C4-2B (cell line): ENCODE results near the gene FUT2.

Experiments
- ZFX ChIP-seq: fragments of 450-650 bp; IDR thresholded peaks from 2 replicates; pipeline ENCODE4 v1.6.1; 2017
- TF ChIP-seq, protein P1 (sequence below): fragments of 450-650 bp; conservative IDR thresholded peaks from 2 replicates; pipeline ENCODE4 v1.5.1; 2017; ENCODE audit warnings: mild to moderate bottlenecking

DNA sequence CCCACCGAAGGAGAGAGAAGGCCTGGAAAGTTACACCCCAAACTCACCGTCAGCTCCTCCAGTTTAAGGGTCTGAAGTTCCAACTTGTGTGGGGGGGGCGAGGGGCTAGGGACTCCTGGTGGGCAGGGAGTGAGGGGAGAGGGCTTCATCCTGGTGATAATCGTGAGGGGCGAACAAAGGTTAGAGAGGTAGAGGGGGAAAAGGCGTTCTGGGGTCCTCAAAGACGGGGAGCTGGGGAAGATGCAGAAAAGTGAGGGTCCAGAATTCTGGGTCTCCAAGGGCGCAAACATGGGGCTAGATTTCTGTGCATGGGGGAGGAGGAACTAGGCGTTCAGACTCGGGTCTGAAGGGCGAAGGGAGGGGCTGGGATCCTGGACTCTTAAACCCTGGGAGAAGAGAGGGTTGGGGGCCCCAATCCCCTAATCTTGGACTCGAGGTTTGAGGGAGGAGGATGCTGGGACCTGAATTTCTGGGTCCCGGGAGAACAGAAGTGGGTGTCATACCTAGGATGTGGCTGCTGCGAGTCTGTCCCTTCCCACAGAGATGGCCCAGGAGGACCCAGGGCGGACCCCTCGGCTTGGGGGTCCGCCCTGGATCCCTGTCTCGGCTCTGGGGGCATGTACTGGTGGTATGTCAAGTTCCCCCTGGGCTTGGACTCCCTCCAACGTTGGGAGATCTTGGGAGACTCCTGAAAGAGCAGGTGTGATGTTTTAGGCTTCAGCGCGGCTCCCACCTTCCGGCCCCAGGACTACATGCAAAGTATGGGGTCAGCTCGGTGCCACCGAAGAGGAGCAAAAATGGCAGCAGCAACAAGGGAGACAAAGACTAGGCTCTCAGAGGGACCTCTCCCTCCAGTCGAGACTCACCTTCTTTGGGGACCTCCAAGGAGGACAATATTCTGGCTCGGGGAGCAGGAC lies 19.2 kb downstream of the FUT2 start:
- TF ChIP-seq, protein P1, sequence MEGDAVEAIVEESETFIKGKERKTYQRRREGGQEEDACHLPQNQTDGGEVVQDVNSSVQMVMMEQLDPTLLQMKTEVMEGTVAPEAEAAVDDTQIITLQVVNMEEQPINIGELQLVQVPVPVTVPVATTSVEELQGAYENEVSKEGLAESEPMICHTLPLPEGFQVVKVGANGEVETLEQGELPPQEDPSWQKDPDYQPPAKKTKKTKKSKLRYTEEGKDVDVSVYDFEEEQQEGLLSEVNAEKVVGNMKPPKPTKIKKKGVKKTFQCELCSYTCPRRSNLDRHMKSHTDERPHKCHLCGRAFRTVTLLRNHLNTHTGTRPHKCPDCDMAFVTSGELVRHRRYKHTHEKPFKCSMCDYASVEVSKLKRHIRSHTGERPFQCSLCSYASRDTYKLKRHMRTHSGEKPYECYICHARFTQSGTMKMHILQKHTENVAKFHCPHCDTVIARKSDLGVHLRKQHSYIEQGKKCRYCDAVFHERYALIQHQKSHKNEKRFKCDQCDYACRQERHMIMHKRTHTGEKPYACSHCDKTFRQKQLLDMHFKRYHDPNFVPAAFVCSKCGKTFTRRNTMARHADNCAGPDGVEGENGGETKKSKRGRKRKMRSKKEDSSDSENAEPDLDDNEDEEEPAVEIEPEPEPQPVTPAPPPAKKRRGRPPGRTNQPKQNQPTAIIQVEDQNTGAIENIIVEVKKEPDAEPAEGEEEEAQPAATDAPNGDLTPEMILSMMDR = no peak
- no peak for TF ChIP-seq ZFX
